DMS114 treated with DMSO at 0.1 percent for 48 hours (cell line): ENCODE measurements around the gene CAMSAP1.

Experiments
- DNase-seq: peaks from one replicate; lab custom pipeline; 2025; ENCODE audit not compliant: unreplicated experiment; lab: John Stamatoyannopoulos, UW

CAMSAP1 gene

GRCh38 chr9:135793221-135794056 lies 113.9 kb downstream of the CAMSAP1 start:
- DNase-seq, result no peak

GRCh38 chr9:135792268-135793128 lies 114.8 kb downstream of the CAMSAP1 start:
- DNase-seq, result no peak

GRCh38 chr9:135791431-135792267 lies 115.7 kb downstream of the CAMSAP1 start:
- DNase-seq, result no peak

- no peak for DNase-seq
Measured at GRCh38 chr9:135790850-135791249, 116.5 kb downstream of the CAMSAP1 start.

DNA sequence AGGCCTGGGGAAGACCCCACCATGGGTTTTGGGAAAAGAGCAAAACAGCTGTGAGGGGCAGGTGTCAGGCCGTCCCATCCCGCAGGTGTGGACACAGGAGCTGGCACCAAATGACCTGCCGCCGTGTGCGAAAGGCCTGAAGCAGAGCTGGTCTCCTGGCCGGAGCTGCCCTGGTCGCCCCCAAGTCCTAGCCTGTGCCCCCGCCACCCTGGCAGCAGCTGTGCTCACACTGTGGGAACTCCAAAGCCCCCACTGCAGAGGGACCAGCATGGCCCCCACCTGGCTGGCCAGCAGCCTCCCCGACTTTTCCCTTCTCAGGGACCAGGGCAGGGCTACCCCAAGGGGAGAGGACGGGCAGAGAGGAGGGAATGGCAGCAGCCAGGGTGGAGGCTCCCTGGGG lies 117.0 kb downstream of the CAMSAP1 start:
- no peak for DNase-seq

DNA sequence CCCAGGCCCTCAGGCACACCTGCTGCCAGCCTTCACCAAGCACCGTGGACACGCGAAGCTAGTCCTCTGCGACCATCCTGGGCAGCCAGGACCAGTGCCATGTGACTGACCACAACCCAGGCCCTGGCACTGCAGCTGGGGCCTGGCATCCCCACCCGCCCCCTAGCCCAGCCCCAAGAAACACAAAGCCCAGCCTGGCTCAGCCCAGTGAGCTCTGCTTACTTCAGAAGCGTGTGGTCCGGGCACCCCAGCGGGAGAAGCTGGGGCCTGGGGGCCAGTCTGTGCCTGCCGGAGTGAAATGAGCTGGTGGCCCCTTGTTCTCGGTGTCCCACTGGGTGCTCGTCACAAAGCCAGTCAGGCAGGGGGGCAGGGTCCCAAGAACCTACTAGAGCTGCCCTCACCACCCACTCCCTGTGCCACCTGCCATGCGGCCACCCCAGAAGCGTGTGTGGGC lies 117.5 kb downstream of the CAMSAP1 start:
- DNase-seq, result no peak

DNA sequence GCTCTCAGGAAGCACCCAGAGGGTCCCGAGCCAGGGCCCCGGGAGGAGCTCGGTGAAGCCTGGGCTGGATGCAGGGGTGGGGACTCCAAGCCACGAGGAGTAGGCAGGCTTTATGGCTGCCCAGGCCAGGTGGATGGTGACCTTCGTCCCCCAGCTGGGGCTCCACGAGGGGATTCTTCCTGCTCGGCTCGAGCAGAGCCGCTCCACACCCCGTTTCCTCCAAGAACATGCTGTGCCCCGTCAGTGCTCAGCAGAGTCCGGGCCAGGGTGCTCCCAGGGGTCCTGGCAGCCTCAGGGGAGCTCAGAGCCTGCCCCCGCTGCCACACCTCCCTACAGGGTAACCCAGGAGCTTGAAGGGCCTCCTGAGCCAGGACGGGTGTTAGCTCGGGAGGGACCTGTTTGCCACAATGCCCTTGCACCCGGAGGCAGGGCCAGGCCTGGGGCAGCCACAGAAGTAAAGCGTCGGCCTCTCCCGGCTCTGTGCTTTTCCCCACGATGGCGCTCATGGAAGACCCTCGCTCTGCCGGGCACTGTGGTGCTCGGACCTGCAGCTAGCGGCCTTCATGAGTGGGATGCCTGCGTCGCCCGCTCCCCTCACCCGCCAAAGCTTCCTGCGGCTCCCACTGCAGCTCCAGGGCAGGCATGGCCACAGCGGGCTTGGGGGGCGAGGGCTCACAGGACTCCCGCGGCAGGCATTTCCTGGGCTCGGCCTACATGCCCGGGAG lies 118.6 kb downstream of the CAMSAP1 start:
- DNase-seq, result no peak

GRCh38 chr9:135787776-135788575 lies 119.4 kb downstream of the CAMSAP1 start:
- DNase-seq, result no peak

DNA sequence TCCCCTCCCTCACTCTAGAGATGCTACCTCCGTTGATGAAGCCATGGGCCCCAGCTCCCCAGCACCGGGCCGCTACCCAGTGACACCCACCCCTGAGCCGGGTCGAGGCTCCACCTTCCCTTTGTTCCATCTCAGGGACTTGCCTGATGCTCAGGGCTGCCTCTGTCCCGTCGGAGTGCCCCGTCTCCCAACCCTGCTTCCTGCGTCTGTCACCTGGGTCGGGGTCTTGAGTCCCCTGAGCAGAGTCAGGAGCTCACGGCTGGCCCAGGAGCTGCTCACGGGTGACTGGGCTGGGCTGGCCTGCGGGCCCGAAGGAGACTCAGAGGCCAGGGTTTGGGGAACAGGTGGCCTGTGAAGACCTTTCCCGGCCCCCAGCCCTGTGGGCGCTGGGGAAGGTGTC lies 120.0 kb downstream of the CAMSAP1 start:
- no peak for DNase-seq

DNA sequence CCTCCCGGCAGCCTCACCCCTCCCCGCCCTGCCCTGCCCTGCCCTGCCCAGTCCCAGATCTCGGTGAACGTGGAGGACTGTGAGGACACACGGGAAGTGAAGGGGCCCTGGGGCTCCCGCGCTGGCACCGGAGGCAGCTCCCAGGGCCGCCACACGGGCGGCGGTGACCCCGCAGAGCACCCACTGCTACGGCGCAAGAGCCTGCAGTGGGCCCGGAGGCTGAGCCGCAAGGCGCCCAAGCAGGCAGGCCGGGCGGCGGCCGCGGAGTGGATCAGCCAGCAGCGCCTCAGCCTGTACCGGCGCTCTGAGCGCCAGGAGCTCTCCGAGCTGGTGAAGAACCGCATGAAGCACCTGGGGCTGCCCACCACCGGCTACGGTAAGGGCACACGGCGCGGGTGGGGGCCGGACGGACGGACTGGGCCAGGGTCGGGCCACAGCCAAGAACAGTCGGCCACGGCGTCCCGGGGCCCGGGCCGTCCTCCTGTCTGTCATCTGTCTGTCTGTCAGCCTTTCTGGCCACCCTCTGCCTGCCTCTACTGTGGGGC lies 121.1 kb downstream of the CAMSAP1 start:
- DNase-seq, result no peak

GRCh38 chr9:135785013-135785575 lies 122.3 kb downstream of the CAMSAP1 start:
- no peak for DNase-seq

GRCh38 chr9:135783540-135784245 lies 123.7 kb downstream of the CAMSAP1 start:
- no peak for DNase-seq

DNA sequence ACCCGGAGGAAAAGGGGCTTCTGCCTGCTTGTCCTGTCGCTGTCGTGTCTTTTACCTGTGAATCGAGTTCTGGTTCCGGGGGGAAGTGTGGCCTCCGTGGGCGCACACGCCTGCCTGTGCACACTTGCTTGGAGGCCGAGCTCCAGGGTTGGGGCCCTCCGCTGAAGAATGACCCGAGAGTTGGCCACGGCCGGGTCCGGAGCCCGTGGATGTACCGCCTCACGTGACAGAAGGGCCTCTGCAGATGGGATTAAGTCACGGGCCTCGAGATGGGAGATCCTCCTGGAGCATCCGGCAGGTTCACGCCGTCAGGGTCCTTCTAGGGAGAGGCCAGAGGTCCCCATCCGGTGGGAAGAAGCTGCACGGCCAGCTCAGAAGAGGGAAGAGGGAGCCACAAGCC lies 124.4 kb downstream of the CAMSAP1 start:
- no peak for DNase-seq

DNA sequence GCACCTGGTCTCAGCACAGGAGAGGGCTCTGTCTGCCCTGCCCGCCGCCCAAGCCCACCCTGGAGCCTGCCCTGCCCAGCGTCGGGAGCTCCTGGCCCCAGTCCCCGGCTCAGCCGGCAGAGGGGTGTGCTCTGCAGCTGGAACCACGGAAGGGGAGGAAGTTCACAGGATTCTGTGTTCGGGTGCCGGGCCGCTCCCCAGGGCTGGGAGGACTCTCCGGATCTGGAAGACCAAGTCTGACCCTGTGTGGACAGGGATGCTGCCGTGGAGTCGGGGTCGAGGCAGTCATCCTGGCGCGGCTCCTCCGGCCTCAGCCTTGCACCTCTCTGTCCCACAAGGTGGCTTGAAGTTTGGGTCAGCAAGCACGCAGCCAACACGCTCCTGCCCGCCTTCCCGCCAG lies 126.7 kb downstream of the CAMSAP1 start:
- no peak for DNase-seq

- no peak for DNase-seq
Measured at GRCh38 chr9:135780086-135780485, 127.3 kb downstream of the CAMSAP1 start.

DNA sequence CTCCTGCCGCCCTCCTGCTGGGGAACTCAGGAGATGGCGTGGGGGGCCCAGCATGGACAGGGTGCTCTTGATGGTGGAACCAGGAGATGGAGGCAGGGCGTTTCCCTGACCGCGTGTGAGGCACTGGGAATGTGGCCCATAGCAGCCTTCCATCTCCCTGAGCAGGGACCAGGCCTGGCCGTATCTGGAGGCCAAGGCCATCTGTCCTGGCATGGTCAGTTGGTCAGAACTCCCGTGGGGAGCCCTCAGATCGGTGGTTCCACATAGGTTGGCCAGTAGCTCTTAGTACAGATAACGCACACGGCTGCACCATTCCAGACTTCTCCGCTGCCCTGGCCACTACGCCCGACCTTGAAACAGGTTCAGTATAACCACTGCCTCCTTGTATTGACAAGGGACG lies 127.8 kb downstream of the CAMSAP1 start:
- no peak for DNase-seq

- DNase-seq, result no peak
Measured at GRCh38 chr9:135778421-135778820, 128.9 kb downstream of the CAMSAP1 start.

GRCh38 chr9:135777623-135778177 lies 129.6 kb downstream of the CAMSAP1 start:
- no peak for DNase-seq
